WTC11 (cell line): ENCODE data around the gene THSD7B.

Experiments used
- AR ChIP-seq: fragments of 250-450 bp; sonication (Bioruptor Pico); IDR thresholded peaks from 2 replicates; pipeline ENCODE4 v1.9.0; 2021; ENCODE audit warnings: mild to moderate bottlenecking
- ATF2 ChIP-seq: sonication (generic); formaldehyde crosslinking; IDR thresholded peaks from 2 replicates; pipeline ENCODE4 v1.8.1; 2022; ENCODE audit warnings: low read depth, missing genetic modification reagents, borderline replicate concordance
- ATF3 ChIP-seq: sonication (generic); formaldehyde crosslinking; conservative IDR thresholded peaks from 2 replicates; pipeline ENCODE4 v1.8.1; 2022; ENCODE audit warnings: mild to moderate bottlenecking, missing genetic modification reagents
- CREM ChIP-seq: sonication (generic); formaldehyde crosslinking; IDR thresholded peaks from 2 replicates; pipeline ENCODE4 v1.8.1; 2022; ENCODE audit warnings: mild to moderate bottlenecking, missing genetic modification reagents, moderate library complexity
- CTCF ChIP-seq: fragments of 200-600 bp; IDR thresholded peaks from 2 replicates; pipeline ENCODE4 v1.8.0; 2022; ENCODE audit warnings: antibody characterized with exemption
- FOXP4 ChIP-seq: sonication (generic); formaldehyde crosslinking; IDR thresholded peaks from 2 replicates; pipeline ENCODE4 v1.8.0; 2022; ENCODE audit warnings: mild to moderate bottlenecking, missing genetic modification reagents
- NR2C2 ChIP-seq: sonication (generic); formaldehyde crosslinking; IDR thresholded peaks from 2 replicates; pipeline ENCODE4 v1.8.0; 2022; ENCODE audit warnings: mild to moderate bottlenecking, missing genetic modification reagents
- ZNF232 ChIP-seq: sonication (generic); formaldehyde crosslinking; IDR thresholded peaks from 2 replicates; pipeline ENCODE4 v1.8.0; 2022; ENCODE audit warnings: mild to moderate bottlenecking, missing genetic modification reagents
- ZNF425 ChIP-seq: fragments of 250-450 bp; sonication (Bioruptor Pico); conservative IDR thresholded peaks from 2 replicates; pipeline ENCODE4 v1.9.0; 2021; ENCODE audit warnings: mild to moderate bottlenecking

GRCh38 chr2:136935119-136935518 is 169.8 kb downstream of the THSD7B start:
- no peak for TF ChIP-seq ZNF232
- TF ChIP-seq NR2C2 (CRISPR knock-in tag), result no peak
- TF ChIP-seq AR, result no peak
- no peak for TF ChIP-seq FOXP4 (CRISPR knock-in tag)
- TF ChIP-seq CTCF, result no peak
- TF ChIP-seq ZNF425 (CRISPR knock-in tag), result no peak
- no peak for TF ChIP-seq ATF2 (CRISPR knock-in tag)
- no peak for TF ChIP-seq CREM
- no peak for TF ChIP-seq ATF3
